ENCODE measurements around the gene RASL12. TPM values are rescaled to one million over a fixed set of nuclear protein-coding genes. Genes with fewer than 3 reads are reported as not detected.

The RASL12 gene
- polyA plus RNA-seq, 3 donors = not detected

DNA sequence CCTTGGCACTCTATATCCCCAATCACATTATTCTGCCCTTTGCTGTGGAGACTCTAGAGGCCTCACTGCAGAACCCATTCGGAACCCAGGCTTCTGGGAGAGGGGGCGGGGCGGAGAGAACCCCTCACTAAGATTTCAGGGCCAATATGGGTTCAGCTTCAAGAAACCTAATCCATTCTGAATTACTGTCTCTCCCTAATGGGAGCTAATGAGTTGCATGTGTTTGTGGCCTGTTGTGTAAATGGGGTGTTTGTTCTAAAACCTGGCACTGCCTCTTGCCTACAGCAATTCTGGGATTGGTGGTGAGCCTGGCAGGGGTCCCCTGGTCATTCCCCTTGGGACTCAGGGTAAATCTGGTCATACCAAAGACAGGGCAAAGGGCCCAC is 605 bp upstream of the RASL12 start:
- Histone ChIP-seq H2AFZ (ENCODE audit: insufficient read depth, low read depth, low read length, poor library complexity, severe bottlenecking) (no peak overlapping the region), H3K4me3 (replicated peaks in 1 of 3; ENCODE audit: low read depth in 2 of 3, low read length in 3 of 3) (no peak overlapping the region), H4K20me1 (ENCODE audit: insufficient read depth, low read length) (no peaks in the 10 kb centered on the region), H3K27ac (ENCODE audit: low read depth in 1 of 2, low read length in 2 of 2) (no peak overlapping the region), H3K4me2 (replicated peaks; ENCODE audit: extremely low read depth, low read length, poor library complexity, severe bottlenecking) (no peak overlapping the region), H3K9me3 (replicated peaks in 1 of 2; ENCODE audit: control insufficient read depth in 1 of 2, insufficient read depth in 1 of 2, low read length in 2 of 2) (peaks cover 0 to 8% of the 10 kb centered on the region in 2 donors), H3K27me3 (ENCODE audit: control insufficient read depth in 2 of 2, insufficient read depth in 2 of 2, low read length in 2 of 2) (peaks cover 33 to 40% of the 10 kb centered on the region in 2 donors), H3K79me2 (ENCODE audit: insufficient read depth, low read length) (no peaks in the 10 kb centered on the region), H3K9ac (ENCODE audit: insufficient read depth, low read length, poor library complexity, severe bottlenecking) (no peak overlapping the region), H3K4me1 (ENCODE audit: control insufficient read depth in 1 of 2, insufficient read depth in 2 of 2, low read length in 2 of 2) (peaks cover 0 to 8% of the 10 kb centered on the region in 2 donors), H3K36me3 (replicated peaks in 1 of 2; ENCODE audit: control insufficient read depth in 1 of 2, insufficient read depth in 2 of 2, low read length in 2 of 2) (no peaks in the 10 kb centered on the region)
- Mint-ChIP-seq H3K4me3 (peak overlapping the region in 1 of 2 donors; percentile 63), H3K27ac (no peak overlapping the region), H3K27me3 (ENCODE audit: low read depth in 3 of 3) (peaks cover 42 to 57% (median 56%) of the 10 kb centered on the region in 3 donors), H3K36me3 (peaks cover 0 to 4% of the 10 kb centered on the region in 2 donors), H3K9me3 (peaks cover 0 to 7% (median 0%) of the 10 kb centered on the region in 7 donors), H3K4me1 (peaks cover 3% of the 10 kb centered on the region)
- DNase-seq = no peak
- TF ChIP-seq CTCF (IDR thresholded peaks at IDR 0.05) = no peak
- intact Hi-C loops (cut with micrococcal nuclease) = no loop called here
- WGBS (ENCODE audit: insufficient coverage) = 100% methylated on average over 1 of the region's 3 CpGs

DNA sequence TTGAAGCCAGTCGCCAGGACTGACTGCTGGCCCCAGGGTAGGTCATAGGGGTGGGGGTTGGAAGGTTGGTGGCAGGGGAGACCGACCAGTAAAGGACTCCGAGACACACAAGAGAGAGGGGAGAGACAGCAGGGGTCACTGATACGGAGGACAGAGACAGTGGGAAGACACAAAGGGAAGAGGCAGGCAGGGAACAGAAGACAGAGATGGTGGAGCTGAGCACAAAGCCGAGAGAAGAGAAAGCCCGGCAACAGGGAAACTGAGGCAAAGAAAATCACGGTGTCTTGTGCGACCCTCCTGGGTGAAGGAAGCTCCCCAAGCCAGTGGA is 510 bp downstream of the RASL12 start:
- no peaks in the 10 kb centered on the region for H4K20me1 ChIP-seq (ENCODE audit: insufficient read depth, low read length)
- peaks cover 0 to 4% of the 10 kb centered on the region in 2 donors for H3K36me3 Mint-ChIP-seq
- no peak overlapping the region for H3K27ac ChIP-seq (ENCODE audit: low read depth in 1 of 2, low read length in 2 of 2)
- H3K27me3 Mint-ChIP-seq (ENCODE audit: low read depth in 3 of 3) = peaks cover 42 to 57% (median 57%) of the 10 kb centered on the region in 3 donors
- no peak overlapping the region for H3K4me3 ChIP-seq (replicated peaks in 1 of 3; ENCODE audit: low read depth in 2 of 3, low read length in 3 of 3)
- 40% methylated on average over 8 of the region's 8 CpGs for WGBS (ENCODE audit: insufficient coverage)
- peak overlapping the region in 1 of 2 donors; percentile 84 for H3K4me3 Mint-ChIP-seq
- H3K27ac Mint-ChIP-seq = no peak overlapping the region
- H3K36me3 ChIP-seq (replicated peaks in 1 of 2; ENCODE audit: control insufficient read depth in 1 of 2, insufficient read depth in 2 of 2, low read length in 2 of 2) = no peaks in the 10 kb centered on the region
- no peak overlapping the region for H2AFZ ChIP-seq (ENCODE audit: insufficient read depth, low read depth, low read length, poor library complexity, severe bottlenecking)
- no peak for DNase-seq
- H3K79me2 ChIP-seq (ENCODE audit: insufficient read depth, low read length) = no peaks in the 10 kb centered on the region
- no peak overlapping the region for H3K9ac ChIP-seq (ENCODE audit: insufficient read depth, low read length, poor library complexity, severe bottlenecking)
- H3K4me1 Mint-ChIP-seq = peaks cover 3% of the 10 kb centered on the region
- peaks cover 0 to 8% of the 10 kb centered on the region in 2 donors for H3K4me1 ChIP-seq (ENCODE audit: control insufficient read depth in 1 of 2, insufficient read depth in 2 of 2, low read length in 2 of 2)
- TF ChIP-seq CTCF (IDR thresholded peaks at IDR 0.05) = no peak
- intact Hi-C loops (cut with micrococcal nuclease) = no loop called here
- H3K4me2 ChIP-seq (replicated peaks; ENCODE audit: extremely low read depth, low read length, poor library complexity, severe bottlenecking) = no peak overlapping the region
- peaks cover 33 to 40% of the 10 kb centered on the region in 2 donors for H3K27me3 ChIP-seq (ENCODE audit: control insufficient read depth in 2 of 2, insufficient read depth in 2 of 2, low read length in 2 of 2)
- H3K9me3 Mint-ChIP-seq = peaks cover 0 to 7% (median 0%) of the 10 kb centered on the region in 7 donors
- peaks cover 0 to 8% of the 10 kb centered on the region in 2 donors for H3K9me3 ChIP-seq (replicated peaks in 1 of 2; ENCODE audit: control insufficient read depth in 1 of 2, insufficient read depth in 1 of 2, low read length in 2 of 2)

Measured in CD14-positive monocyte (primary cell).